GM12878 (cell line): ENCODE results near the gene SPAG9. TPM values are rescaled to one million over a fixed set of nuclear protein-coding genes. Genes with fewer than 3 reads are reported as not detected.

Experiments
- ATAC-seq: fragments of 200-7000 bp; cut with Tn5 transposase; 3 replicates; pipeline ENCODE4 v1.9.1; 2020; ENCODE audit warnings: mild to moderate bottlenecking, moderate library complexity
- BruUV-seq: library from RNA; stranded (reverse); fragments of 400-500 nt; replicated peaks from 2 replicates; lab custom pipeline; 2021; lab: Mats Ljungman, UMichigan
- CTCF ChIA-PET: fragments of 300-600 bp; sonication (Branson Sonifier 250); formaldehyde crosslinking; extraction: SDS; loops from one replicate; lab custom pipeline; 2021; ENCODE audit warnings: inconsistent platforms; lab: Yijun Ruan, JAX
- POLR2A ChIA-PET: fragments of 350-600 bp; formaldehyde crosslinking; extraction: SDS; loops from one replicate; lab custom pipeline; 2021; ENCODE audit warnings: inconsistent platforms; lab: Charles Lee
- RAD21 ChIA-PET: fragments of 300-600 bp; sonication (Branson Sonifier 250); formaldehyde crosslinking; loops from one replicate; lab custom pipeline; 2023; ENCODE audit warnings: antibody characterized with exemption; ENCODE audit not compliant: unreplicated experiment; lab: Charles Lee
- SMC1A ChIA-PET: fragments of 300-600 bp; sonication (Branson Sonifier 250); formaldehyde crosslinking; loops from one replicate; lab custom pipeline; 2023; ENCODE audit not compliant: unreplicated experiment, uncharacterized antibody; lab: Charles Lee
- DNase-seq: peaks from one replicate; pipeline ENCODE4 v3.0.0-alpha.2; 2011; ENCODE audit warnings: low read depth, low spot score
- FAIRE-seq: peaks from 3 replicates; lab custom pipeline; 2011; peaks lifted over from hg19 to GRCh38; lab: Jason Lieb, UNC
- H2AFZ ChIP-seq: 2 replicates; pipeline ENCODE4 v1.6.0; 2011; ENCODE audit warnings: low read depth, low read length, control low read depth; ENCODE audit not compliant: control insufficient read depth
- H3K27ac ChIP-seq: 2 replicates; pipeline ENCODE4 v1.5.1; 2011; ENCODE audit warnings: control low read depth; ENCODE audit not compliant: control insufficient read depth, insufficient read depth
- H3K27me3 ChIP-seq, 2 experiments: replicated peaks in 1 of 2; 2 replicates each; pipeline versions ENCODE4 v1.6.0 to v1.6.1; 2011; ENCODE audit warnings: low read length in 1 of 2; ENCODE audit not compliant: control insufficient read depth in 2 of 2, insufficient read depth in 2 of 2
- H3K36me3 ChIP-seq, 2 experiments: 2 replicates each; pipeline ENCODE4 v1.5.1; 2011; ENCODE audit warnings: low read length in 1 of 2; ENCODE audit not compliant: control insufficient read depth in 2 of 2, insufficient read depth in 2 of 2
- H3K4me1 ChIP-seq: 2 replicates; pipeline ENCODE4 v1.6.1; 2011; ENCODE audit warnings: mild to moderate bottlenecking, low read length, moderate library complexity, mixed read lengths; ENCODE audit not compliant: control insufficient read depth, insufficient read depth
- H3K4me2 ChIP-seq: 2 replicates; pipeline ENCODE4 v1.6.0; 2011; ENCODE audit warnings: control low read depth; ENCODE audit not compliant: control insufficient read depth, insufficient read depth
- H3K4me3 ChIP-seq: fragments of 200-600 bp; sonication (generic); 2 replicates; pipeline ENCODE4 v1.5.1; 2016
- H3K79me2 ChIP-seq: 2 replicates; pipeline ENCODE4 v1.6.0; 2011; ENCODE audit warnings: low read length; ENCODE audit not compliant: control insufficient read depth, insufficient read depth
- H3K9ac ChIP-seq: 2 replicates; pipeline ENCODE4 v1.8.0; 2011; ENCODE audit warnings: low read length, control low read depth, mixed read lengths; ENCODE audit not compliant: control insufficient read depth, insufficient read depth
- H3K9me3 ChIP-seq: replicated peaks from 3 replicates; pipeline ENCODE4 v1.5.1; 2011; ENCODE audit warnings: mild to moderate bottlenecking, low read length; ENCODE audit not compliant: control insufficient read depth, insufficient read depth
- H4K20me1 ChIP-seq: 2 replicates; pipeline ENCODE4 v1.6.0; 2011; ENCODE audit not compliant: control insufficient read depth, insufficient read depth
- CBX5 ChIP-seq: sonication (generic); IDR thresholded peaks from 2 replicates; pipeline ENCODE4 v1.6.1; 2016; ENCODE audit warnings: low read depth, moderate library complexity, mild to moderate bottlenecking, inconsistent platforms
- CHD1 ChIP-seq: IDR thresholded peaks from 2 replicates; pipeline ENCODE4 v1.6.1; 2012; ENCODE audit warnings: low read depth, low read length, improper control_type of control experiment
- CREM ChIP-seq: IDR thresholded peaks from 2 replicates; pipeline ENCODE4 v1.6.1; 2014; ENCODE audit warnings: antibody characterized with exemption, low read depth
- NFIC ChIP-seq: IDR thresholded peaks from 2 replicates; pipeline ENCODE4 v1.6.1; 2012; ENCODE audit warnings: low read depth, mild to moderate bottlenecking, inconsistent platforms, low read length, moderate library complexity
- POLR2AphosphoS2 ChIP-seq: IDR thresholded peaks from 2 replicates; pipeline ENCODE4 v1.6.1; 2011; ENCODE audit warnings: low read depth, mild to moderate bottlenecking, low read length, improper control_type of control experiment, moderate library complexity
- RELA ChIP-seq: fragments of 450-650 bp; IDR thresholded peaks from 2 replicates; pipeline ENCODE4 v1.8.0; 2014; ENCODE audit warnings: borderline replicate concordance; ENCODE audit not compliant: partially characterized antibody
- SIX5 ChIP-seq: IDR thresholded peaks from 2 replicates; pipeline ENCODE4 v1.6.1; 2011; ENCODE audit warnings: mild to moderate bottlenecking, low read depth, low read length, moderate library complexity; ENCODE audit not compliant: severe bottlenecking
- SMARCA5 ChIP-seq: fragments of 450-650 bp; IDR thresholded peaks from 2 replicates; pipeline ENCODE4 v1.6.1; 2017; ENCODE audit warnings: mild to moderate bottlenecking
- TCF3 ChIP-seq: IDR thresholded peaks from 2 replicates; pipeline ENCODE4 v1.6.1; 2012; ENCODE audit warnings: low read depth, mild to moderate bottlenecking, low read length, borderline replicate concordance; ENCODE audit not compliant: insufficient read depth
- TCF7 ChIP-seq: IDR thresholded peaks from 2 replicates; pipeline ENCODE4 v1.6.1; 2014; ENCODE audit warnings: antibody characterized with exemption, borderline replicate concordance
- ZBTB40 ChIP-seq: fragments of 450-650 bp; IDR thresholded peaks from 2 replicates; pipeline ENCODE4 v1.6.1; 2016; ENCODE audit warnings: mild to moderate bottlenecking, moderate library complexity, borderline replicate concordance
- WGBS: methylation state at CpG from one replicate; pipeline ENCODE4 v1.1.6; 2016; ENCODE audit warnings: low lambda C conversion rate; ENCODE audit not compliant: insufficient replicate concordance, insufficient coverage; ENCODE audit errors: missing lambda C conversion rate; 5-methylcytosine and 5-hydroxymethylcytosine counted together
- in situ Hi-C: fragments of 300-500 bp; cut with MboI; formaldehyde crosslinking; loops from 9 replicates; pipeline ENCODE4 v1.14.3; 2018; ENCODE audit warnings: mixed read lengths
- intact Hi-C: fragments of 100-400 bp; cut with micrococcal nuclease; formaldehyde crosslinking; loops from one replicate; pipeline ENCODE4 v1.14.2; 2022; ENCODE audit not compliant: unreplicated experiment
- polyA plus RNA-seq, 11 experiments: library from polyadenylated mRNA; depleted of rRNA in 4 of 11; unstranded in 6 of 11; stranded (reverse) in 5 of 11; fragments of >200 nt; fragmentation: Nextera tagmentation in 4 of 11; fragmentation: Illumina TruSeq in 1 of 11; extraction: Ambion mirVana in 4 of 11; extraction: Trizol in 1 of 11; gene quantifications; 1 replicate in 1 of 11; 2 replicates in 10 of 11; pipeline versions ENCODE4 v1.2.1 to v1.2.3, GENCODE V29; 2011 to 2016; ENCODE audit warnings: inconsistent platforms in 2 of 11, missing spikeins in 2 of 11, low read depth in 1 of 11
- total RNA-seq, 4 experiments: library from RNA; depleted of rRNA in 3 of 4; stranded (reverse); fragments of >200 nt in 3 of 4; fragmentation: Illumina TruSeq in 1 of 4; extraction: Trizol in 1 of 4; gene quantifications; 2 replicates each; pipeline versions ENCODE4 v1.2.1 to v1.2.3, GENCODE V29; 2013 to 2021

Gene SPAG9
- total and polyA plus RNA-seq, 10 of the 15 experiments (the other 5 are each of a cell fraction or from before 2014, with no cell fraction given) = 6.6 to 42.0 (median 24.9) TPM

GRCh38 chr17:51079049-51079448 is 41.6 kb downstream of the SPAG9 start:
- TF ChIP-seq CHD1 = no peak
- TF ChIP-seq SIX5 = no peak
- TF ChIP-seq CBX5 = no peak
- TF ChIP-seq POLR2AphosphoS2 = no peak
- no peak for TF ChIP-seq TCF7
- no peak for TF ChIP-seq RELA
- TF ChIP-seq CREM = no peak
- no TSS peak for BruUV-seq
- Histone ChIP-seq H3K27me3 (no peaks in the 10 kb centered on the region), H4K20me1 (no peaks in the 10 kb centered on the region), H3K4me3 (no peak overlapping the region), H3K9ac (no peak overlapping the region), H2AFZ (no peak overlapping the region), H3K4me2 (no peak overlapping the region), H3K79me2 (no peaks in the 10 kb centered on the region; the same call in 1 of the 2 replicates), H3K27ac (no peak overlapping the region), H3K4me1 (no peaks in the 10 kb centered on the region), H3K36me3 (peaks cover 0 to 4% of the 10 kb centered on the region in 2 experiments; a peak in 3 of 4 replicates), H3K9me3 (no peaks in the 10 kb centered on the region)
- ChIA-PET SMC1A (no interaction called here), CTCF (interaction anchor here (0.9 kb wide), 1 partner anchor 10 kb away, joined by 3 read pairs; no protein-coding TSS in a partner anchor), RAD21 (no interaction called here), POLR2A (no interaction called here)
- in situ Hi-C loops = no loop called here
- FAIRE-seq = no peak
- intact Hi-C loops = no loop called here
- no peak for ATAC-seq
- 89% methylated on average over 5 of the region's 5 CpGs for WGBS
- DNase-seq = no peak

GRCh38 chr17:51078009-51078592 is 42.6 kb downstream of the SPAG9 start:
- in situ Hi-C loops (no loop called here), intact Hi-C loops (no loop called here)
- ChIA-PET SMC1A (interaction anchor here (0.6 to 1.4 kb wide), 3 partner anchors 10 to 14 kb away, joined by 3 to 4 read pairs (median 4); no protein-coding TSS in a partner anchor), RAD21 (no interaction called here), POLR2A (no interaction called here), CTCF (interaction anchor here (0.9 kb wide), 1 partner anchor 9 kb away, joined by 3 read pairs; no protein-coding TSS in a partner anchor)
- FAIRE-seq (no peak), ATAC-seq (no peak), DNase-seq (no peak)
- BruUV-seq = TSS peak; percentile 39
- no peak overlapping the region for H3K27ac ChIP-seq
- H2AFZ ChIP-seq = no peak overlapping the region
- no peak overlapping the region for H3K4me2 ChIP-seq
- no peak overlapping the region for H3K9ac ChIP-seq
- no peaks in the 10 kb centered on the region for H3K27me3 ChIP-seq
- no peak overlapping the region for H3K4me3 ChIP-seq
- no peaks in the 10 kb centered on the region; the same call in 1 of the 2 replicates for H3K79me2 ChIP-seq
- over 99% methylated on average over 5 of the region's 5 CpGs for WGBS
- no peaks in the 10 kb centered on the region for H4K20me1 ChIP-seq
- no peak for TF ChIP-seq SMARCA5
- TF ChIP-seq NFIC = no peak
- TF ChIP-seq ZBTB40 = no peak
- no peak for TF ChIP-seq TCF3
- no peaks in the 10 kb centered on the region for H3K4me1 ChIP-seq
- peaks cover 0 to 4% of the 10 kb centered on the region in 2 experiments; a peak in 3 of 4 replicates for H3K36me3 ChIP-seq
- no peaks in the 10 kb centered on the region for H3K9me3 ChIP-seq
